Astrocyte (in vitro differentiated cells and primary cell): ENCODE measurements around the gene SLC29A3. TPM values are rescaled to one million over a fixed set of nuclear protein-coding genes. Genes with fewer than 3 reads are reported as not detected.

Experiments
- DNase-seq: peaks from one replicate; pipeline ENCODE4 v3.0.0-alpha.2; 2010; ENCODE audit warnings: low read depth
- FAIRE-seq: peaks from 2 replicates; lab custom pipeline; 2011; peaks lifted over from hg19 to GRCh38; lab: Jason Lieb, UNC
- H2AFZ ChIP-seq: 2 replicates; pipeline ENCODE4 v1.6.0; 2012; ENCODE audit warnings: low read depth, low read length, inconsistent platforms
- H3K27ac ChIP-seq: 2 replicates; pipeline ENCODE4 v1.5.1; 2011; ENCODE audit warnings: low read depth, low read length, inconsistent platforms
- H3K27me3 ChIP-seq: 2 replicates; pipeline ENCODE4 v1.6.0; 2011; ENCODE audit warnings: low read length, inconsistent platforms; ENCODE audit not compliant: insufficient read depth
- H3K36me3 ChIP-seq: 2 replicates; pipeline ENCODE4 v1.5.1; 2011; ENCODE audit warnings: low read length, inconsistent platforms; ENCODE audit not compliant: insufficient read depth
- H3K4me1 ChIP-seq: 2 replicates; pipeline ENCODE4 v1.5.1; 2011; ENCODE audit warnings: low read length, inconsistent platforms; ENCODE audit not compliant: insufficient read depth
- H3K4me2 ChIP-seq: 2 replicates; pipeline ENCODE4 v1.6.0; 2012; ENCODE audit warnings: low read length, inconsistent platforms
- H3K4me3 ChIP-seq: 2 replicates; pipeline ENCODE4 v1.5.1; 2011; ENCODE audit warnings: low read depth, mild to moderate bottlenecking, low read length, inconsistent platforms; ENCODE audit not compliant: insufficient read depth
- H3K79me2 ChIP-seq: 2 replicates; pipeline ENCODE4 v1.6.0; 2012; ENCODE audit warnings: mild to moderate bottlenecking, low read length, inconsistent platforms; ENCODE audit not compliant: insufficient read depth
- H3K9ac ChIP-seq: 2 replicates; pipeline ENCODE4 v1.6.0; 2012; ENCODE audit warnings: mild to moderate bottlenecking, low read length, inconsistent platforms
- H3K9me3 ChIP-seq: 2 replicates; pipeline ENCODE4 v1.5.1; 2012; ENCODE audit warnings: low read depth, mild to moderate bottlenecking, low read length, inconsistent platforms; ENCODE audit not compliant: insufficient read depth
- H4K20me1 ChIP-seq: 2 replicates; pipeline ENCODE4 v1.6.0; 2012; ENCODE audit warnings: low read length, inconsistent platforms; ENCODE audit not compliant: insufficient read depth
- H3K27ac Mint-ChIP-seq: one replicate; pipeline ENCODE4 v1.8.0; 2021; ENCODE audit warnings: mild to moderate bottlenecking, mixed read lengths; ENCODE audit not compliant: unreplicated experiment
- H3K27me3 Mint-ChIP-seq: one replicate; pipeline ENCODE4 v1.8.0; 2021; ENCODE audit warnings: low read depth, mixed read lengths; ENCODE audit not compliant: unreplicated experiment
- H3K36me3 Mint-ChIP-seq: one replicate; pipeline ENCODE4 v1.8.0; 2021; ENCODE audit warnings: low read depth, mixed read lengths; ENCODE audit not compliant: unreplicated experiment
- H3K4me1 Mint-ChIP-seq: one replicate; pipeline ENCODE4 v1.8.0; 2021; ENCODE audit warnings: low read depth, mixed read lengths; ENCODE audit not compliant: unreplicated experiment
- H3K4me3 Mint-ChIP-seq: one replicate; pipeline ENCODE4 v1.8.0; 2021; ENCODE audit warnings: mild to moderate bottlenecking, moderate library complexity, mixed read lengths; ENCODE audit not compliant: unreplicated experiment
- H3K9me3 Mint-ChIP-seq: one replicate; pipeline ENCODE4 v1.8.0; 2021; ENCODE audit warnings: mild to moderate bottlenecking, mixed read lengths; ENCODE audit not compliant: unreplicated experiment
- EZH2 ChIP-seq: IDR thresholded peaks from 2 replicates; pipeline ENCODE4 v1.6.1; 2012; ENCODE audit warnings: mild to moderate bottlenecking, low read length, inconsistent platforms; ENCODE audit not compliant: insufficient read depth
- total RNA-seq: library from RNA; stranded (reverse); gene quantifications from 2 replicates; pipeline ENCODE4 v1.2.1, GENCODE V29; 2021
- TF ChIP-seq, protein P1 (sequence below): IDR thresholded peaks from 2 replicates; pipeline ENCODE4 v1.5.1; 2011; ENCODE audit warnings: low read depth, mild to moderate bottlenecking, inconsistent platforms, low read length, moderate library complexity; ENCODE audit not compliant: insufficient read depth

SLC29A3 gene
- total RNA-seq, 1 donor from 2014 or later: 3.4 TPM

DNA sequence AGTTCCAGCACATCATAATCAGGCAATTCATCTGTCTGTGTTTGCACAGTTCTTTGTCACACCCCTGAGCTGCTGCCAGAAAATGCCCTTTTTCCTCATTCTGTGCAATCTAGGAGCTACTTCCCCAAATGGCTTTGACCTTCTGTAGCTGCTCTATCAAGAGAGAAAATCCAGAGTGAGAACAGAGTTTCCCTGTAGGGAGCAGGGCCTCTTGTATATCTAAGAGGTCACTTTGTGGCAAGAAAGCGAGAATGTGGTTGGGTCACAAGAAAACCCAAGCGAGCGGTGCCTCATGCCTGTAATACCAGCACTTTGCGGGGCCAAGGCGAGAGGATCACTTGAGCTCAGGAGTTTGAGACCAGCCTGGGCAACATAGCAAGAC lies 24.3 kb downstream of the SLC29A3 start:
- no peaks in the 10 kb centered on the region for H4K20me1 ChIP-seq
- H3K79me2 ChIP-seq: no peaks in the 10 kb centered on the region
- no peak for TF ChIP-seq EZH2
- TF ChIP-seq, protein P1, sequence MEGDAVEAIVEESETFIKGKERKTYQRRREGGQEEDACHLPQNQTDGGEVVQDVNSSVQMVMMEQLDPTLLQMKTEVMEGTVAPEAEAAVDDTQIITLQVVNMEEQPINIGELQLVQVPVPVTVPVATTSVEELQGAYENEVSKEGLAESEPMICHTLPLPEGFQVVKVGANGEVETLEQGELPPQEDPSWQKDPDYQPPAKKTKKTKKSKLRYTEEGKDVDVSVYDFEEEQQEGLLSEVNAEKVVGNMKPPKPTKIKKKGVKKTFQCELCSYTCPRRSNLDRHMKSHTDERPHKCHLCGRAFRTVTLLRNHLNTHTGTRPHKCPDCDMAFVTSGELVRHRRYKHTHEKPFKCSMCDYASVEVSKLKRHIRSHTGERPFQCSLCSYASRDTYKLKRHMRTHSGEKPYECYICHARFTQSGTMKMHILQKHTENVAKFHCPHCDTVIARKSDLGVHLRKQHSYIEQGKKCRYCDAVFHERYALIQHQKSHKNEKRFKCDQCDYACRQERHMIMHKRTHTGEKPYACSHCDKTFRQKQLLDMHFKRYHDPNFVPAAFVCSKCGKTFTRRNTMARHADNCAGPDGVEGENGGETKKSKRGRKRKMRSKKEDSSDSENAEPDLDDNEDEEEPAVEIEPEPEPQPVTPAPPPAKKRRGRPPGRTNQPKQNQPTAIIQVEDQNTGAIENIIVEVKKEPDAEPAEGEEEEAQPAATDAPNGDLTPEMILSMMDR: no peak
- H3K9me3 ChIP-seq: no peaks in the 10 kb centered on the region
- FAIRE-seq: no peak
- no peak overlapping the region for H3K27ac Mint-ChIP-seq
- no peak overlapping the region for H3K27ac ChIP-seq
- no peak overlapping the region for H3K4me3 Mint-ChIP-seq
- H3K27me3 Mint-ChIP-seq: peaks cover 53% of the 10 kb centered on the region
- H3K4me2 ChIP-seq: no peak overlapping the region
- peaks cover 3% of the 10 kb centered on the region for H3K9me3 Mint-ChIP-seq
- H2AFZ ChIP-seq: no peak overlapping the region
- H3K4me1 Mint-ChIP-seq: peaks cover 6% of the 10 kb centered on the region
- no peak overlapping the region for H3K9ac ChIP-seq
- no peaks in the 10 kb centered on the region for H3K36me3 ChIP-seq
- H3K27me3 ChIP-seq: no peaks in the 10 kb centered on the region
- H3K4me3 ChIP-seq: no peak overlapping the region
- H3K4me1 ChIP-seq: no peaks in the 10 kb centered on the region
- peaks cover 3% of the 10 kb centered on the region for H3K36me3 Mint-ChIP-seq
- DNase-seq: no peak

DNA sequence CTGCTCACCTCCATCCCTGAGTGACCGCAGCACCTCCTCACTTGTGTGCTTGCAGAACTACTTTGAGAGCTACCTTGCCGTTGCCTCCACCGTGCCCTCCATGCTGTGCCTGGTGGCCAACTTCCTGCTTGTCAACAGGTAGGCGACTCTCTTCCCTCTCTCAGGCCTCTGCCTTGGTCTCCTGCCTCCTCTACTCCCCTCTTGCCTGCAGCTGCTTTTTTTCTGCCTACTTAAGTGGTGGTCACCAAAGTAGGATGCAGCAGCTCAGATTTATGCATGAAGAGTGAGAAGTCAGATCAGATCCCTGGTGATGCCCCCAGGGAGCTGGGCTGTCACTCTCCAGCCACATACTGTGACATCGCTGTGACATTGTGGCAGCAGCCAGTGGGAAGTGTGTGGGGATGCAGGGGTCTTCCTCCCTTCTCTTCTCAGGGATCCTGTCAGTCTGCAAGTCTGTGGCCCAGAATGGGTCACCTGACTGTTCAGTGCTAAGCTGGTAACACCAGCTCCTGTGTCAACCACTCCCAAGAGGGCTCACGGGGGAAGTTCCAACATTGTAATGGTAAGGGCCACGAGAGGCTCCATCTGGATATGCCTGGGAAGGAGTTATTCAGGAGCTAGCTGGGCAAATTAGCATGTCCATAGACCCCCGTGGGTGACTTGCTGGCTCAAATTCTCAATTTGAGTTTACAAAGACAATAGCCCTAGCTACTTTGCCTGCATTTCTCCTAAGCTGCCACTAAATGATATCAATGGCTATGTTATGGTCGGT lies 25.3 kb downstream of the SLC29A3 start:
- Mint-ChIP-seq H3K4me1 (peaks cover 6% of the 10 kb centered on the region), H3K4me3 (no peak overlapping the region), H3K27me3 (peaks cover 60% of the 10 kb centered on the region), H3K27ac (no peak overlapping the region), H3K9me3 (peaks cover 3% of the 10 kb centered on the region), H3K36me3 (no peaks in the 10 kb centered on the region)
- H3K79me2 ChIP-seq: no peaks in the 10 kb centered on the region
- DNase-seq: no peak
- TF ChIP-seq, protein P1: no peak
- no peak for TF ChIP-seq EZH2
- H4K20me1 ChIP-seq: no peaks in the 10 kb centered on the region
- H3K9me3 ChIP-seq: no peaks in the 10 kb centered on the region
- H3K9ac ChIP-seq: no peak overlapping the region
- H2AFZ ChIP-seq: no peak overlapping the region
- H3K27ac ChIP-seq: no peak overlapping the region
- H3K36me3 ChIP-seq: no peaks in the 10 kb centered on the region
- no peaks in the 10 kb centered on the region for H3K4me1 ChIP-seq
- no peak for FAIRE-seq
- H3K4me2 ChIP-seq: no peak overlapping the region
- H3K27me3 ChIP-seq: no peaks in the 10 kb centered on the region
- no peak overlapping the region for H3K4me3 ChIP-seq

DNA sequence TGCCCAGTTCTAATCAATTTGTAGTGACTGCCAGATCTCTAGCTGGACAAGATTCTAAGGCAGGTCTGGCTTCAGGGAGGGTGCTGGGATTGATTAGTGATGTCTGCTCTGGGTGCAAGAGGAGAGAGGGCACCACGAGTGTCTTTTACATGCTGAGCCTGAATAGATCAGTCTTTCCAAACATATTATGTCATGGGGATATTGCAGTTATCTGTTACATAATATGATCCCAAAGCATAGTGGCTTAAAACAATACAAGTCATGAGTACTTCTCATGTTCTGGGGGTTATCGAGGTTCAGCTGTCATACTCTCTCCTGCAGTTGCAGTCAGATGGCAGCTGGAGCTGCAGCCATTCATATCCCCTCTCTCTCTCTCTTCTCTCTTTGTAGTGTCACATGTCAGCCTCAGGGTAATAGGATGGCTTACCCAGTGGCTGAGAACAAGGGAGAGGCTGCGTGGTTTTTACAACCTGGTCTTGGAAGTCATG lies 26.0 kb downstream of the SLC29A3 start:
- Histone ChIP-seq H3K9ac (no peak overlapping the region), H2AFZ (no peak overlapping the region), H3K27me3 (no peaks in the 10 kb centered on the region), H3K4me1 (peaks cover 3% of the 10 kb centered on the region), H3K27ac (no peak overlapping the region), H3K79me2 (no peaks in the 10 kb centered on the region), H4K20me1 (peaks cover 5% of the 10 kb centered on the region), H3K9me3 (no peaks in the 10 kb centered on the region), H3K4me2 (no peak overlapping the region), H3K4me3 (no peak overlapping the region), H3K36me3 (no peaks in the 10 kb centered on the region)
- Mint-ChIP-seq H3K27ac (peak overlapping the region; percentile 47), H3K4me3 (no peak overlapping the region), H3K36me3 (no peaks in the 10 kb centered on the region), H3K4me1 (peaks cover 6% of the 10 kb centered on the region), H3K9me3 (peaks cover 3% of the 10 kb centered on the region), H3K27me3 (peaks cover 60% of the 10 kb centered on the region)
- TF ChIP-seq, protein P1: no peak
- TF ChIP-seq EZH2: no peak
- no peak for DNase-seq
- FAIRE-seq: no peak
